H1 (cell line): ENCODE measurements around the gene SERPINE3. TPM values are rescaled to one million over a fixed set of nuclear protein-coding genes. Genes with fewer than 3 reads are reported as not detected.

Experiments
- CTCF ChIA-PET: fragments of 300-600 bp; sonication (Branson Sonifier 250); formaldehyde crosslinking; loops from one replicate; lab custom pipeline; 2021; ENCODE audit not compliant: partially characterized antibody; lab: Charles Lee
- POLR2A ChIA-PET: fragments of 300-600 bp; sonication (Branson Sonifier 250); formaldehyde crosslinking; loops from one replicate; lab custom pipeline; 2021; ENCODE audit warnings: inconsistent platforms; ENCODE audit not compliant: partially characterized antibody; lab: Charles Lee
- DNase-seq, 2 experiments: peaks; one replicate each; pipeline versions ENCODE4 v3.0.0 to v3.0.0-alpha.2; 2010 to 2022; ENCODE audit warnings: low spot score in 2 of 2, low read depth in 1 of 2, mixed read lengths in 1 of 2
- FAIRE-seq: peaks from 2 replicates; lab custom pipeline; 2011; peaks lifted over from hg19 to GRCh38; lab: Jason Lieb, UNC
- H2AFZ ChIP-seq: 2 replicates; pipeline ENCODE4 v1.8.1; 2012; ENCODE audit warnings: low read length, inconsistent platforms
- H2AK5ac ChIP-seq: 2 replicates; pipeline ENCODE4 v1.6.1; 2013; ENCODE audit warnings: low read depth, low read length
- H2BK120ac ChIP-seq: replicated peaks from 2 replicates; pipeline ENCODE3; 2013; ENCODE audit warnings: low read depth, low read length, inconsistent platforms
- H2BK12ac ChIP-seq: 2 replicates; pipeline ENCODE4 v1.6.1; 2013; ENCODE audit warnings: low read depth, low read length
- H2BK15ac ChIP-seq: 2 replicates; pipeline ENCODE4 v1.6.1; 2013; ENCODE audit warnings: low read length
- H2BK20ac ChIP-seq: 2 replicates; pipeline ENCODE4 v1.6.1; 2013; ENCODE audit warnings: low read length
- H2BK5ac ChIP-seq: 2 replicates; pipeline ENCODE4 v1.6.1; 2013; ENCODE audit warnings: low read depth, low read length
- H3K14ac ChIP-seq: 2 replicates; pipeline ENCODE4 v1.6.1; 2013; ENCODE audit warnings: inconsistent platforms; ENCODE audit not compliant: insufficient read length
- H3K18ac ChIP-seq: 2 replicates; pipeline ENCODE4 v1.6.1; 2013; ENCODE audit warnings: low read length; ENCODE audit errors: extremely low read depth
- H3K23ac ChIP-seq: 2 replicates; pipeline ENCODE4 v1.6.1; 2013; ENCODE audit warnings: inconsistent platforms; ENCODE audit not compliant: insufficient read length
- H3K23me2 ChIP-seq: 2 replicates; pipeline ENCODE4 v1.6.1; 2013; ENCODE audit warnings: low read depth, low read length
- H3K27ac ChIP-seq: 2 replicates; pipeline ENCODE4 v1.6.1; 2011; ENCODE audit warnings: low read depth, low read length, inconsistent platforms
- H3K27me3 ChIP-seq, 4 experiments: replicated peaks in 1 of 4; 1 replicate in 1 of 4; 2 replicates in 3 of 4; pipeline versions ENCODE4 v1.6.1 to v1.8.1; 2011 to 2013; ENCODE audit warnings: low read length in 3 of 4, mild to moderate bottlenecking in 3 of 4, inconsistent platforms in 2 of 4, mixed read lengths in 2 of 4, moderate library complexity in 1 of 4; ENCODE audit not compliant: control insufficient read depth in 3 of 4, insufficient read depth in 3 of 4; ENCODE audit errors: extremely low read depth in 1 of 4
- H3K36me3 ChIP-seq, 4 experiments: 2 replicates each; pipeline versions ENCODE4 v1.6.1 to v1.8.1; 2011 to 2013; ENCODE audit warnings: mild to moderate bottlenecking in 4 of 4, low read length in 3 of 4, moderate library complexity in 2 of 4, control low read depth in 1 of 4, inconsistent platforms in 1 of 4; ENCODE audit not compliant: insufficient read depth in 4 of 4, control insufficient read depth in 2 of 4
- H3K4ac ChIP-seq: replicated peaks from 2 replicates; pipeline ENCODE3; 2013; ENCODE audit warnings: low read length, low read depth, mixed read lengths, inconsistent platforms; ENCODE audit not compliant: insufficient read length
- H3K4me1 ChIP-seq, 4 experiments: replicated peaks in 1 of 4; 1 replicate in 1 of 4; 2 replicates in 3 of 4; pipeline versions ENCODE4 v1.6.1 to v1.8.1; 2011 to 2013; ENCODE audit warnings: low read length in 3 of 4, inconsistent platforms in 2 of 4, mixed read lengths in 1 of 4; ENCODE audit not compliant: insufficient read depth in 4 of 4, control insufficient read depth in 3 of 4
- H3K4me2 ChIP-seq, 2 experiments: 2 replicates each; pipeline versions ENCODE4 v1.6.1 to v1.8.1; 2011 to 2013; ENCODE audit warnings: low read depth in 2 of 2, low read length in 2 of 2, control low read depth in 1 of 2, inconsistent platforms in 1 of 2, mild to moderate bottlenecking in 1 of 2; ENCODE audit not compliant: insufficient read depth in 1 of 2
- H3K4me3 ChIP-seq, 4 experiments: fragments of 200-600, 300-600 bp in 1 of 4; sonication (generic), shearing (Covaris generic), sonication (Bioruptor Twin) in 1 of 4; 2 replicates each; pipeline versions ENCODE4 v1.5.1 to v1.8.1; 2011 to 2016; ENCODE audit warnings: low read length in 4 of 4, low read depth in 3 of 4, control low read depth in 2 of 4, inconsistent platforms in 2 of 4, mild to moderate bottlenecking in 2 of 4, mixed read lengths in 1 of 4, moderate library complexity in 1 of 4; ENCODE audit not compliant: insufficient read depth in 2 of 4; ENCODE audit errors: extremely low read depth in 1 of 4
- H3K56ac ChIP-seq: replicated peaks from 2 replicates; pipeline ENCODE3; 2013; ENCODE audit warnings: low read depth, mild to moderate bottlenecking, mixed read lengths, low read length, inconsistent platforms; ENCODE audit not compliant: insufficient read length
- H3K79me1 ChIP-seq: 2 replicates; pipeline ENCODE4 v1.6.1; 2013; ENCODE audit warnings: low read depth, low read length, control low read depth
- H3K79me2 ChIP-seq, 2 experiments: 2 replicates each; pipeline versions ENCODE4 v1.6.1 to v1.8.1; 2012 to 2013; ENCODE audit warnings: low read length in 2 of 2, mild to moderate bottlenecking in 2 of 2, inconsistent platforms in 1 of 2; ENCODE audit not compliant: insufficient read depth in 2 of 2, control insufficient read depth in 1 of 2
- H3K9ac ChIP-seq, 4 experiments: replicated peaks in 1 of 4; 1 replicate in 1 of 4; 2 replicates in 3 of 4; pipeline versions ENCODE4 v1.6.1 to v1.8.1; 2011 to 2013; ENCODE audit warnings: low read depth in 3 of 4, low read length in 3 of 4, control low read depth in 2 of 4, mild to moderate bottlenecking in 2 of 4, moderate library complexity in 2 of 4, inconsistent platforms in 1 of 4; ENCODE audit errors: extremely low read depth in 1 of 4
- H3K9me3 ChIP-seq, 2 experiments: 2 replicates each; pipeline versions ENCODE4 v1.6.1 to v1.8.1; 2012 to 2013; ENCODE audit warnings: mild to moderate bottlenecking in 2 of 2, moderate library complexity in 2 of 2, control low read depth in 1 of 2, inconsistent platforms in 1 of 2, low read depth in 1 of 2, low read length in 1 of 2, mixed read lengths in 1 of 2; ENCODE audit not compliant: insufficient read depth in 2 of 2
- H4K20me1 ChIP-seq, 2 experiments: replicated peaks in 1 of 2; 2 replicates each; pipeline versions ENCODE3 to v1.8.1; 2011 to 2013; ENCODE audit warnings: inconsistent platforms in 2 of 2, low read length in 2 of 2, mild to moderate bottlenecking in 1 of 2; ENCODE audit not compliant: insufficient read depth in 2 of 2, control insufficient read depth in 1 of 2
- H4K5ac ChIP-seq: 2 replicates; pipeline ENCODE4 v1.6.1; 2013; ENCODE audit warnings: low read length, low read depth, mixed read lengths, inconsistent platforms; ENCODE audit not compliant: insufficient read length
- H4K8ac ChIP-seq: 2 replicates; pipeline ENCODE4 v1.8.0; 2013; ENCODE audit warnings: mild to moderate bottlenecking, moderate library complexity, low read length, inconsistent platforms; ENCODE audit not compliant: insufficient read depth; ENCODE audit errors: extremely low read depth
- H4K91ac ChIP-seq: replicated peaks from 2 replicates; pipeline ENCODE3; 2013; ENCODE audit warnings: low read length, mixed read lengths, inconsistent platforms; ENCODE audit not compliant: insufficient read length
- CBX8 ChIP-seq: fragments of 300-800, 300-1000 bp; sonication (generic); IDR thresholded peaks from 2 replicates; pipeline ENCODE4 v1.7.1; 2016; ENCODE audit warnings: low read depth, low read length, borderline replicate concordance
- EGR1 ChIP-seq: IDR thresholded peaks from 2 replicates; pipeline ENCODE4 v1.6.1; 2011; ENCODE audit warnings: low read depth, low read length, borderline replicate concordance
- EP300 ChIP-seq, 2 experiments: IDR thresholded peaks; 1 replicate in 1 of 2; 2 replicates in 1 of 2; pipeline ENCODE4 v1.6.1; 2011 to 2012; ENCODE audit warnings: low read depth in 2 of 2, low read length in 2 of 2, mild to moderate bottlenecking in 2 of 2, borderline replicate concordance in 1 of 2, inconsistent platforms in 1 of 2, moderate library complexity in 1 of 2
- GABPA ChIP-seq: IDR thresholded peaks from 2 replicates; pipeline ENCODE4 v1.6.1; 2011; ENCODE audit warnings: mild to moderate bottlenecking, low read length, moderate library complexity, borderline replicate concordance; ENCODE audit not compliant: insufficient read depth
- HDAC2 ChIP-seq, 2 experiments: fragments of 300-600 bp in 1 of 2; sonication (generic) in 1 of 2; IDR thresholded peaks; 2 replicates each; pipeline ENCODE4 v1.6.1; 2011 to 2012; ENCODE audit warnings: low read depth in 2 of 2, low read length in 2 of 2, mild to moderate bottlenecking in 2 of 2, moderate library complexity in 2 of 2, borderline replicate concordance in 1 of 2, inconsistent platforms in 1 of 2
- PHF8 ChIP-seq: fragments of 200-600 bp; sonication (generic); conservative IDR thresholded peaks from 2 replicates; pipeline ENCODE4 v1.7.1; 2012; ENCODE audit warnings: low read depth, mild to moderate bottlenecking, inconsistent platforms, low read length, moderate library complexity
- RBBP5 ChIP-seq: IDR thresholded peaks from 2 replicates; pipeline ENCODE4 v1.7.1; 2012; ENCODE audit warnings: low read depth, mild to moderate bottlenecking, inconsistent platforms, low read length, moderate library complexity, borderline replicate concordance
- RFX5 ChIP-seq: IDR thresholded peaks from 2 replicates; pipeline ENCODE4 v1.6.1; 2011; ENCODE audit warnings: low read depth, low read length, improper control_type of control experiment, borderline replicate concordance
- TAF1 ChIP-seq: IDR thresholded peaks from 2 replicates; pipeline ENCODE4 v1.6.1; 2011; ENCODE audit warnings: mild to moderate bottlenecking, low read depth, low read length
- TBP ChIP-seq: IDR thresholded peaks from 2 replicates; pipeline ENCODE4 v1.6.1; 2011; ENCODE audit warnings: low read depth, low read length, improper control_type of control experiment
- TCF12 ChIP-seq: IDR thresholded peaks from 2 replicates; pipeline ENCODE4 v1.6.1; 2011; ENCODE audit warnings: low read depth, mild to moderate bottlenecking, low read length
- ZNF274 ChIP-seq: IDR thresholded peaks from 2 replicates; pipeline ENCODE4 v1.7.0; 2012; ENCODE audit warnings: low read length, borderline replicate concordance; ENCODE audit errors: extremely low read depth
- WGBS, 2 experiments: shearing (Covaris generic) in 1 of 2; methylation state at CpG; one replicate each; pipeline versions ENCODE4 v1.1.6 to v1.1.7; 2013 to 2015; ENCODE audit warnings: low lambda C conversion rate in 2 of 2, mixed read lengths in 2 of 2, inconsistent platforms in 1 of 2, low coverage in 1 of 2, missing lambda C conversion rate in 1 of 2; ENCODE audit not compliant: insufficient replicate concordance in 2 of 2, insufficient coverage in 1 of 2, insufficient read length in 1 of 2; ENCODE audit errors: extremely low coverage in 1 of 2, missing lambda C conversion rate in 1 of 2; 5-methylcytosine and 5-hydroxymethylcytosine counted together
- polyA plus RNA-seq, 7 experiments: library from polyadenylated mRNA; depleted of rRNA in 3 of 7; stranded (reverse) in 5 of 7; unstranded in 2 of 7; fragments of >200 nt in 5 of 7; fragments of 200-250 nt in 2 of 7; gene quantifications; 1 replicate in 5 of 7; 2 replicates in 1 of 7; 4 replicates in 1 of 7; pipeline versions ENCODE4 v1.2.1 to v1.2.3, GENCODE V29; 2011 to 2013; ENCODE audit warnings: missing spikeins in 2 of 7, mixed read lengths in 2 of 7
- total RNA-seq: library from RNA; stranded (reverse); fragmentation: NEBNext Ultra II Directional; extraction: Animal tissue kit (Norgen Biotek cat#: 25700); gene quantifications from 2 replicates; pipeline ENCODE4 v1.2.1, GENCODE V29; 2021

SERPINE3 gene
- total and polyA plus RNA-seq, 2 of the 8 experiments (the other 6 are each of a cell fraction or from before 2014, with no cell fraction given) = 0.34 to 1.0 TPM

- Histone ChIP-seq H3K9ac (peak overlapping the region in 1 of 4 experiments; percentile 34; a peak in 2 of 7 replicates), H3K14ac (no peak overlapping the region), H2AK5ac (no peak overlapping the region; the same call in 1 of the 2 replicates), H3K56ac (no peak overlapping the region), H3K4me2 (no peak overlapping the region; a peak in 1 of 4 replicates), H3K27me3 (peaks cover 0 to 1% (median 0%) of the 10 kb centered on the region in 4 experiments; a peak in 1 of 7 replicates), H3K23ac (no peak overlapping the region), H4K5ac (no peak overlapping the region), H4K8ac (no peak overlapping the region), H3K79me2 (peaks cover 0 to 96% of the 10 kb centered on the region in 2 experiments; a peak in 3 of 4 replicates), H3K27ac (no peak overlapping the region), H2BK120ac (no peak overlapping the region), H2BK15ac (no peak overlapping the region), H3K4me1 (peaks cover 0 to 9% (median 2%) of the 10 kb centered on the region in 4 experiments; a peak in 3 of 7 replicates), H3K23me2 (no peaks in the 10 kb centered on the region), H3K9me3 (no peaks in the 10 kb centered on the region), H4K91ac (no peak overlapping the region), H2BK5ac (no peak overlapping the region), H2BK12ac (no peak overlapping the region), H2BK20ac (no peak overlapping the region), H3K4me3 (no peak overlapping the region), H3K36me3 (peaks cover 0 to 8% (median 0%) of the 10 kb centered on the region in 4 experiments; a peak in 2 of 8 replicates), H3K79me1 (peaks cover 6% of the 10 kb centered on the region; the same call in 1 of the 2 replicates), H3K4ac (no peak overlapping the region), H3K18ac (no peak overlapping the region), H4K20me1 (peaks cover 2 to 3% of the 10 kb centered on the region in 2 experiments), H2AFZ (no peak overlapping the region)
- DNase-seq = no peak
- peak; percentile 58 for FAIRE-seq
- 84% methylated on average over 6 of the region's 6 CpGs; no CpG with 5 or more reads in 1 of the 2 experiments for WGBS, 2 experiments
- POLR2A ChIA-PET = no interaction called here
- CTCF ChIA-PET = no interaction called here
- TF ChIP-seq TBP (no peak), PHF8 (no peak), CBX8 (no peak), TCF12 (no peak), HDAC2 (IDR thresholded peaks at IDR 0.05; ENCODE audit: borderline replicate concordance in 1 of 2, low read depth in 2 of 2, low read length in 2 of 2) (no peak), ZNF274 (no peak), EGR1 (no peak), RBBP5 (no peak), GABPA (no peak), TAF1 (no peak), EP300 (IDR thresholded peaks at IDR 0.05; ENCODE audit: borderline replicate concordance in 1 of 2, low read depth in 2 of 2, low read length in 2 of 2) (no peak), RFX5 (no peak)
Observed at GRCh38 chr13:51397262-51397941, 57.9 kb downstream of the SERPINE3 start.
